ENCODE data around the gene ALOX12. TPM values are rescaled to one million over a fixed set of nuclear protein-coding genes. Genes with fewer than 3 reads are reported as not detected.
"Not testable (repeated sequence)": the region's sequence is repeated elsewhere in the genome, so short reads cannot be mapped to it uniquely, and the experiment has no call there.

The ALOX12 gene
- total and polyA plus RNA-seq, 2 donors = 0.04 TPM; not detected in 1

GRCh38 chr17:6993613-6994056, 2.2 kb upstream of the ALOX12 start:
- 80% methylated on average over 5 of the region's 5 CpGs for WGBS
- H3K4me1 ChIP-seq (ENCODE audit: insufficient read depth); H3K36me3 ChIP-seq (ENCODE audit: insufficient read depth); H3K27ac ChIP-seq (ENCODE audit: low read depth); H3K4me3 ChIP-seq (ENCODE audit: low read depth, low read length); DNase-seq (ENCODE audit: extremely low spot score): not testable (repeated sequence)

GRCh38 chr17:6994118-6994598, 1.7 kb upstream of the ALOX12 start:
- no peak overlapping the region for H3K27ac ChIP-seq (ENCODE audit: low read depth)
- DNase-seq (ENCODE audit: extremely low spot score) = no peak
- H3K4me3 ChIP-seq (ENCODE audit: low read depth, low read length) = no peak overlapping the region
- WGBS = 88% methylated on average over 10 of the region's 10 CpGs
- no peaks in the 10 kb centered on the region for H3K4me1 ChIP-seq (ENCODE audit: insufficient read depth)
- H3K36me3 ChIP-seq (ENCODE audit: insufficient read depth) = no peaks in the 10 kb centered on the region

DNA sequence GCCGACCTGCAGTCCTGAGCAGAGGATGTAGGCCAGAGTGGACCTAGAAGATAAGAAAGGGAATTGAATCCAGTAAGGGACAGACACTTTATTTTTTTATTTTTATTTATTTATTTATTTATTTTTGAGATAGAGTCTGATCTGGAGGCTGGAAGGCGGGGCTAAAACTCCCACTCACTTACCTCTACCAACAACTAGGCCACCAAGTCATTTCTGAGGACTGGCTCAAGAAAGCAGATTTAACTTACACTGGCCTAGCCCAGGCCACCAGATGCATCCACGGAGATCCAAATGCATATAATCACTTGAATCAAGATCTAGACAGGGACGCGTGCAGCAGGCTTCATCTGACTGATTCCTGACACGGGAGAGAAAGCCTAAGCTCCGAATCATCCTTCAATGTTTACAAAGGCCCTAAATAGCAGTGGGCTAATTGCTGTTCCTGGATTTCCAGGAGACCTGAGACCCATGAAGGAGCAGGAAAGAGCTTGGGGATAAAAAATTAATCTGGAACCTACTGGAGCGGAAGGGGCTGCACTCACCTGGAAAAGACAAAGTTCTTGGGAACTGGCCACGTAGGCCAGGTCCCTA, 1.1 kb upstream of the ALOX12 start:
- WGBS = 79% methylated on average over 9 of the region's 9 CpGs
- no peaks in the 10 kb centered on the region for H3K4me1 ChIP-seq (ENCODE audit: insufficient read depth)
- no peaks in the 10 kb centered on the region for H3K36me3 ChIP-seq (ENCODE audit: insufficient read depth)
- DNase-seq (ENCODE audit: extremely low spot score) = no peak
- H3K27ac ChIP-seq (ENCODE audit: low read depth) = no peak overlapping the region
- no peak overlapping the region for H3K4me3 ChIP-seq (ENCODE audit: low read depth, low read length)

DNA sequence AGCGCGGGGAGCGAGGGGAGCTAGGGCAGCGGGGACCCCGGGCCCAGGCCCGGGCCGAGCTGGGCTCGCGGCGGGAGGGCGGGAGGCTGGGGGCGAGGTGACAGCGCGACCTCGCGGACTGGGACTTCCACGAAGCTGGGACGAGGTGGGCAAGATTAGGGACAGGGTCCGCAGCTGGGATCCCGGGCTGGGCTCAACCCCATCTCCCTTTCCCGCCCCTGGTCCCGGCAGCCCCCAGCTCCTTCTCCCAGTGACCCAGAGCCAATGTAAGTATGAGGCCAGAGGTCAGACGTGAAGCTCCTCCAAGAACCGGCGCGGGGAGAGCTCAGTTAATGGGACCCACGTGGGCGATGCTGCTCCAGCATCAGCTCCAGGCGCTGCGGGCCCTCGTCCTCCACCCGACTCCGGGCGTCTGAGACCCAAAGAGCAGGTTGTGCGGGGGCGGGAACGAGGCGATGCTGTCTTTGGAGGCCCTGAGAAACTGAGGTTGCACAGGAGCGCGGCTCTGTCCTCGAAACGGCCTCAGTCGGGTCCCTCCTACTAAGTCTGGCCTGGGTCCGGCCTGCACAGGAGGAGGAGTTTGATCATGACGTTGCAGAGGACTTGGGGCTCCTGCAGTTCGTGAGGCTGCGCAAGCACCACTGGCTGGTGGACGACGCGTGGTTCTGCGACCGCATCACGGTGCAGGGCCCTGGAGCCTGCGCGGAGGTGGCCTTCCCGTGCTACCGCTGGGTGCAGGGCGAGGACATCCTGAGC, 585 bp downstream of the ALOX12 start:
- H3K4me1 ChIP-seq (ENCODE audit: insufficient read depth) = no peaks in the 10 kb centered on the region
- 45% methylated on average over 58 of the region's 58 CpGs for WGBS
- peaks cover 5% of the 10 kb centered on the region for H3K36me3 ChIP-seq (ENCODE audit: insufficient read depth)
- peak overlapping the region; percentile 21 for H3K4me3 ChIP-seq (ENCODE audit: low read depth, low read length)
- H3K27ac ChIP-seq (ENCODE audit: low read depth) = no peak overlapping the region
- DNase-seq (ENCODE audit: extremely low spot score) = no peak

DNA sequence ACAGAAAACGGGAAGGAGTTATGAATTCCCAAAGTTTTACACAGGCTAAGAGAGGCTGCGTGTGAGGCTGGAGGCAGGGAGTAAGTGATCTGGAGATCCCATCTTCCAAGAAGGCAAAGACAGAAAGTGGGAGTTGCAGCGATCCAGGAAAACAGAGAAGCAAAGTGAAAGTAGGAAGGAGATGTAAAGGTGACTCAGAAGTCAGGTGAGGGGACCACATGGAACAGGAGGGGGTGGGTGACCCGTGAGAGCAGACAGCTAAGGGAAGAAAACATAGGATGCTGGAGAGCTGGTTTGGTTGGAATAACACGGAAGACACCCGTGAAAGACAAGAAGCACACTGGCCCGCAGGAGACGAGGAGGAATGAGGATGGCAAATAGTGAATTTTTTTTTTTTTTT, 1.3 kb downstream of the ALOX12 start:
- no peak overlapping the region for H3K27ac ChIP-seq (ENCODE audit: low read depth)
- WGBS = 88% methylated on average over 8 of the region's 8 CpGs
- no peak for DNase-seq (ENCODE audit: extremely low spot score)
- no peaks in the 10 kb centered on the region for H3K4me1 ChIP-seq (ENCODE audit: insufficient read depth)
- H3K36me3 ChIP-seq (ENCODE audit: insufficient read depth) = peaks cover 5% of the 10 kb centered on the region
- H3K4me3 ChIP-seq (ENCODE audit: low read depth, low read length) = no peak overlapping the region

DNA sequence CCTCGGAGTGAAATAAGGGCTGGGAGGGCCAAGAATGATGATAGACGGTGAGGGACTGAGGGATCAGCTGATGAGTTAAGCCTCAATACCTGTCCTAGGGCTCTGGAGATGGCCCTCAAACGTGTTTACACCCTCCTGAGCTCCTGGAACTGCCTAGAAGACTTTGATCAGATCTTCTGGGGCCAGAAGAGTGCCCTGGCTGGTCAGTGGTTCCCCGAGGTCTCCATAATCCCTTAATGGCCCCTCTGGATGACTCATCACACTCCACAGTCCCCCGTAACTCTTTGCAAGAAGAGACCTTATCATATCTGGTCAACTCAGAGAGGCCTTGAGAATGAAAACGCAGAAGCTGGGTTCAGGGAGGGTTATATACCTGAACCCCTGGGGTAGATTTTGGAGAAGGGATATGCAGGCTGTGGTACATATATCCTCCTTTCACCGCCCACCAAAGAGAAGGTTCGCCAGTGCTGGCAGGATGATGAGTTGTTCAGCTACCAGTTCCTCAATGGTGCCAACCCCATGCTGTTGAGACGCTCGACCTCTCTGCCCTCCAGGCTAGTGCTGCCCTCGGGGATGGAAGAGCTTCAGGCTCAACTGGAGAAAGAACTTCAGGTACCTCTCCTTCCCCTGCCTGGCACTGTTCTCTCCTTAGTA, 3.1 kb downstream of the ALOX12 start:
- peaks cover 5% of the 10 kb centered on the region for H3K36me3 ChIP-seq (ENCODE audit: insufficient read depth)
- H3K27ac ChIP-seq (ENCODE audit: low read depth) = no peak overlapping the region
- DNase-seq (ENCODE audit: extremely low spot score) = no peak
- no peak overlapping the region for H3K4me3 ChIP-seq (ENCODE audit: low read depth, low read length)
- no peaks in the 10 kb centered on the region for H3K4me1 ChIP-seq (ENCODE audit: insufficient read depth)
- 79% methylated on average over 11 of the region's 11 CpGs for WGBS

- H3K36me3 ChIP-seq (ENCODE audit: insufficient read depth) = peaks cover 5% of the 10 kb centered on the region
- DNase-seq (ENCODE audit: extremely low spot score) = no peak
- H3K4me1 ChIP-seq (ENCODE audit: insufficient read depth) = no peaks in the 10 kb centered on the region
- H3K4me3 ChIP-seq (ENCODE audit: low read depth, low read length) = no peak overlapping the region
- whole genome bisulfite sequencing = 71% methylated on average over 10 of the region's 10 CpGs
- H3K27ac ChIP-seq (ENCODE audit: low read depth) = no peak overlapping the region
Observed at GRCh38 chr17:7001318-7001961, 5.6 kb downstream of the ALOX12 start.

- H3K4me1 ChIP-seq (ENCODE audit: insufficient read depth) = no peaks in the 10 kb centered on the region
- H3K4me3 ChIP-seq (ENCODE audit: low read depth, low read length) = no peak overlapping the region
- no peak for DNase-seq (ENCODE audit: extremely low spot score)
- 94% methylated on average over 6 of the region's 6 CpGs for WGBS
- no peak overlapping the region for H3K27ac ChIP-seq (ENCODE audit: low read depth)
- peaks cover 5% of the 10 kb centered on the region for H3K36me3 ChIP-seq (ENCODE audit: insufficient read depth)
Observed at GRCh38 chr17:7002288-7003047, 6.6 kb downstream of the ALOX12 start.

- Histone ChIP-seq H3K27ac (ENCODE audit: low read depth) (no peak overlapping the region), H3K4me1 (ENCODE audit: insufficient read depth) (no peaks in the 10 kb centered on the region), H3K36me3 (ENCODE audit: insufficient read depth) (peaks cover 5% of the 10 kb centered on the region), H3K4me3 (ENCODE audit: low read depth, low read length) (no peak overlapping the region)
- WGBS = 94% methylated on average over 2 of the region's 2 CpGs
- no peak for DNase-seq (ENCODE audit: extremely low spot score)
Observed at GRCh38 chr17:7003745-7004144, 7.9 kb downstream of the ALOX12 start.

GRCh38 chr17:7004398-7005253, 8.8 kb downstream of the ALOX12 start:
- 91% methylated on average over 2 of the region's 2 CpGs for WGBS
- DNase-seq (ENCODE audit: extremely low spot score) = no peak
- Histone ChIP-seq H3K36me3 (ENCODE audit: insufficient read depth) (peaks cover 5% of the 10 kb centered on the region), H3K4me3 (ENCODE audit: low read depth, low read length) (no peak overlapping the region), H3K4me1 (ENCODE audit: insufficient read depth) (no peaks in the 10 kb centered on the region), H3K27ac (ENCODE audit: low read depth) (no peak overlapping the region)

DNA sequence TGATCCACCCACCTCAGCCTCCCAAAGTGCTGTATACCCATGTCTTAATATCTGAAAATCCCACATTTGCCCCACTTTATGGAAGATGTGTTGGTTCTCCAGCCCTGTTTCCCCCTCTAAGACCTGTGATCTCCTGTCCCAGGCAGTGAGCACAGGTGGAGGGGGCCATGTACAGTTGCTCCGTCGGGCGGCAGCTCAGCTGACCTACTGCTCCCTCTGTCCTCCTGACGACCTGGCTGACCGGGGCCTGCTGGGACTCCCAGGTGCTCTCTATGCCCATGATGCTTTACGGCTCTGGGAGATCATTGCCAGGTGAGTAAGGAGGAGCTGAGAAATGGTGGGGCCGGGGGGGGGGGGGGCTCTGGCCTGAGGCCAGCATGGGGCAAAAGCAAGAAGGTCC, 9.9 kb downstream of the ALOX12 start:
- Histone ChIP-seq H3K36me3 (ENCODE audit: insufficient read depth) (no peaks in the 10 kb centered on the region), H3K4me3 (ENCODE audit: low read depth, low read length) (no peak overlapping the region), H3K27ac (ENCODE audit: low read depth) (no peak overlapping the region), H3K4me1 (ENCODE audit: insufficient read depth) (no peaks in the 10 kb centered on the region)
- 83% methylated on average over 7 of the region's 7 CpGs for WGBS
- DNase-seq (ENCODE audit: extremely low spot score) = no peak

- Histone ChIP-seq H3K27ac (ENCODE audit: low read depth) (no peak overlapping the region), H3K4me3 (ENCODE audit: low read depth, low read length) (no peak overlapping the region), H3K4me1 (ENCODE audit: insufficient read depth) (no peaks in the 10 kb centered on the region), H3K36me3 (ENCODE audit: insufficient read depth) (no peaks in the 10 kb centered on the region)
- WGBS = 88% methylated on average over 2 of the region's 2 CpGs
- DNase-seq (ENCODE audit: extremely low spot score) = no peak
Observed at GRCh38 chr17:7007143-7007542, 11.3 kb downstream of the ALOX12 start.
